ENCODE data around the gene IFNL1.
"Not testable (repeated sequence)": the region's sequence is repeated elsewhere in the genome, so short reads cannot be mapped to it uniquely, and the experiment has no call there.

GRCh38 chr19:39268085-39268484 lies 28.1 kb upstream of the IFNL1 start, which contains the start of gene IFNL2:
- TF ChIP-seq CHD2 (IDR thresholded peaks at IDR 0.05; ENCODE audit: low read length, partially characterized antibody); CTCF (IDR thresholded peaks at IDR 0.05); CEBPB (IDR thresholded peaks at IDR 0.05): not testable (repeated sequence)
